ENCODE results near the gene ING3.

DNA sequence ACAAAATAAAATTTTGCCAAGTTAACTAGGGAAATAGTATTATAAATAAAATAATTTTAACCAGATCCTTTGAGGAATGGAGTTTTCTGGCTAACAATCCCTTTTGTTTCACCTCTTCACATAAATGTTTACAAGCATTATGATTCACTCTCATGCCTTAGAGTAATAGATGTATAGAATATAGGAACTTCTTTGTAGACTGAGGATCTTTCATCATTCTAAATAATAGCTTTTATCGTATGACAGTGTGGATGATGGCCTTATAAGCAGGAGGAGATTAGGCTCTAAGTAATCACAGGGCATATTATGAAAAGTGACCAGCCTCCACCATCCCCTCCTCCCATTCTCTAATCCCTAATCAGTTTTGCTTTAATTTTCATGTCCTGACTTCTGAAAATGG, 13.5 kb downstream of the ING3 start:
- TF ChIP-seq CTCF (IDR thresholded peaks at IDR 0.05; ENCODE audit: insufficient read depth, low read length, poor library complexity, severe bottlenecking) (no peak), EZH2phosphoT487 (conservative IDR thresholded peaks at IDR 0.05; ENCODE audit: low read length) (no peak)
